SIG-M5 (cell line): Measurements from ENCODE around the gene NXPE4.

Source experiments
- DNase-seq: peaks from one replicate; lab custom pipeline; 2025; lab: John Stamatoyannopoulos, UW

NXPE4 gene

GRCh38 chr11:114559425-114560310 lies 35.9 kb downstream of the NXPE4 start, which contains the start of gene NXPE1:
Gene NXPE1 (minus strand): TSS chr11:114559881. CDS start chr11:114551201, 8,680 bp downstream.
- DNase-seq, result no peak

GRCh38 chr11:114556135-114556534 lies 39.5 kb downstream of the NXPE4 start:
- no peak for DNase-seq

- no peak for DNase-seq
These were observed 41.9 kb downstream of the NXPE4 start for GRCh38 chr11:114553642-114554041.

- no peak for DNase-seq
These were observed 44.5 kb downstream of the NXPE4 start for GRCh38 chr11:114551060-114551459.

- no peak for DNase-seq
These were observed 69.9 kb downstream of the NXPE4 start for GRCh38 chr11:114525682-114526081.

- no peak for DNase-seq
These were observed 71.5 kb downstream of the NXPE4 start for GRCh38 chr11:114524122-114524521.

GRCh38 chr11:114522818-114523217 lies 72.8 kb downstream of the NXPE4 start:
- DNase-seq, result no peak
